Measurements from ENCODE around the gene ZNF256. TPM values are rescaled to one million over a fixed set of nuclear protein-coding genes. Genes with fewer than 3 reads are reported as not detected.

Gene ZNF256
- total RNA-seq, 6 experiments from 2014 or later = 2.8 to 3.9 (median 3.2) TPM

DNA sequence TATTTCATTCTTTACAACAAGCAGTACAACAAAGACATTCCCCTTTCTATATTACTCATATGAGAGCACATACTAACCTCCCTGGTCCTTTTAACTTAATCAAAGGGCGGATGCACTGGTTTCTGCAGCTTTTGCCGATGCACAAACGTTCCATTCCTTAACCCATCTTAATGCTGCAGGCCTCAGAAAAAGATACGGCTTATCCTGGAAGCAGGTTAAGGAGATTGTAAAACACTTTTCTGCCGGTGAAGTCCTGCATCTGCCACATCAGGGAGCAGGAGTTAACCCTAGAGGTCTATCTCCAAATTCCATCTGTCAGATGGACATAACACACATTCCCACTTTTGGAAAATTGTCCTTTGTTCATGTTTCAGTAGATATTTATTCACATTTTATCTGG is 47.2 kb downstream of the ZNF256 start:
- Mint-ChIP-seq H3K27ac (no peak overlapping the region), H3K36me3 (ENCODE audit: low read depth) (peaks cover 27% of the 10 kb centered on the region), H3K4me1 (ENCODE audit: low read depth) (peaks cover 6% of the 10 kb centered on the region), H3K9me3 (peaks cover 5% of the 10 kb centered on the region; the same call in 1 of the 2 replicates), H3K4me3 (no peak overlapping the region), H3K27me3 (ENCODE audit: insufficient read depth) (peaks cover 2% of the 10 kb centered on the region)
- DNase-seq = no peak
- TF ChIP-seq, protein P1, sequence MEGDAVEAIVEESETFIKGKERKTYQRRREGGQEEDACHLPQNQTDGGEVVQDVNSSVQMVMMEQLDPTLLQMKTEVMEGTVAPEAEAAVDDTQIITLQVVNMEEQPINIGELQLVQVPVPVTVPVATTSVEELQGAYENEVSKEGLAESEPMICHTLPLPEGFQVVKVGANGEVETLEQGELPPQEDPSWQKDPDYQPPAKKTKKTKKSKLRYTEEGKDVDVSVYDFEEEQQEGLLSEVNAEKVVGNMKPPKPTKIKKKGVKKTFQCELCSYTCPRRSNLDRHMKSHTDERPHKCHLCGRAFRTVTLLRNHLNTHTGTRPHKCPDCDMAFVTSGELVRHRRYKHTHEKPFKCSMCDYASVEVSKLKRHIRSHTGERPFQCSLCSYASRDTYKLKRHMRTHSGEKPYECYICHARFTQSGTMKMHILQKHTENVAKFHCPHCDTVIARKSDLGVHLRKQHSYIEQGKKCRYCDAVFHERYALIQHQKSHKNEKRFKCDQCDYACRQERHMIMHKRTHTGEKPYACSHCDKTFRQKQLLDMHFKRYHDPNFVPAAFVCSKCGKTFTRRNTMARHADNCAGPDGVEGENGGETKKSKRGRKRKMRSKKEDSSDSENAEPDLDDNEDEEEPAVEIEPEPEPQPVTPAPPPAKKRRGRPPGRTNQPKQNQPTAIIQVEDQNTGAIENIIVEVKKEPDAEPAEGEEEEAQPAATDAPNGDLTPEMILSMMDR (IDR thresholded peaks at IDR 0.05) = no peak

Other genes starting within 250 kb of the ZNF256 start
- gene ZNF154, start 238.5 kb downstream of the ZNF256 start, total RNA-seq (2021; fragmentation: NEBNext Ultra II Directional; extraction: Animal tissue kit (Norgen Biotek cat#: 25700)) = under 1 TPM in 4 of 6 experiments, not detected in 2; 0.11 to 0.20 (median 0.16) TPM
- gene ZNF671, start 220.1 kb downstream of the ZNF256 start, total RNA-seq (2021; fragmentation: NEBNext Ultra II Directional; extraction: Animal tissue kit (Norgen Biotek cat#: 25700)) = 1 to 10 TPM; 2.8 to 4.2 (median 3.7) TPM
- gene ZNF776, start 200.9 kb downstream of the ZNF256 start, total RNA-seq (2021; fragmentation: NEBNext Ultra II Directional; extraction: Animal tissue kit (Norgen Biotek cat#: 25700)) = 1 to 10 TPM; 5.4 to 9.3 (median 7.0) TPM
- 1 to 10 TPM; 6.4 to 8.8 (median 6.9) TPM for gene ZNF586, start 178.0 kb downstream of the ZNF256 start, total RNA-seq (2021; fragmentation: NEBNext Ultra II Directional; extraction: Animal tissue kit (Norgen Biotek cat#: 25700))
- gene ZNF552, start 132.8 kb downstream of the ZNF256 start, total RNA-seq (2021; fragmentation: NEBNext Ultra II Directional; extraction: Animal tissue kit (Norgen Biotek cat#: 25700)) = 1 to 10 TPM; 2.7 to 3.8 (median 3.0) TPM
- 10 to 100 TPM in 1 of 6 experiments, 1 to 10 TPM in 5; 7.8 to 10.7 (median 9.4) TPM for gene ZNF587B, start 117.4 kb downstream of the ZNF256 start, total RNA-seq (2021; fragmentation: NEBNext Ultra II Directional; extraction: Animal tissue kit (Norgen Biotek cat#: 25700))
- 10 to 100 TPM; 22.6 to 28.6 (median 25.3) TPM for gene ZNF587, start 97.8 kb downstream of the ZNF256 start, total RNA-seq (2021; fragmentation: NEBNext Ultra II Directional; extraction: Animal tissue kit (Norgen Biotek cat#: 25700))
- 1 to 10 TPM in 5 of 6 experiments, under 1 TPM in 1; 1.00 to 1.6 (median 1.3) TPM for gene ZNF814, start 58.7 kb downstream of the ZNF256 start, total RNA-seq (2021; fragmentation: NEBNext Ultra II Directional; extraction: Animal tissue kit (Norgen Biotek cat#: 25700))
- 10 to 100 TPM in 1 of 6 experiments, 1 to 10 TPM in 5; 6.8 to 10.3 (median 9.0) TPM for gene ZNF417, start 31.1 kb downstream of the ZNF256 start, total RNA-seq (2021; fragmentation: NEBNext Ultra II Directional; extraction: Animal tissue kit (Norgen Biotek cat#: 25700))
- gene ZNF418, start 12.3 kb downstream of the ZNF256 start, total RNA-seq (2021; fragmentation: NEBNext Ultra II Directional; extraction: Animal tissue kit (Norgen Biotek cat#: 25700)) = under 1 TPM; 0.07 to 0.81 (median 0.46) TPM
- gene C19orf18, start 26.8 kb upstream of the ZNF256 start, total RNA-seq (2021; fragmentation: NEBNext Ultra II Directional; extraction: Animal tissue kit (Norgen Biotek cat#: 25700)) = under 1 TPM in 3 of 6 experiments, not detected in 3; 0.23 to 0.59 (median 0.33) TPM
- gene ZNF606, start 55.1 kb upstream of the ZNF256 start, total RNA-seq (2021; fragmentation: NEBNext Ultra II Directional; extraction: Animal tissue kit (Norgen Biotek cat#: 25700)) = 1 to 10 TPM; 3.5 to 6.0 (median 4.9) TPM
- not detected for gene ZSCAN1, start 86.3 kb upstream of the ZNF256 start, total RNA-seq (2021; fragmentation: NEBNext Ultra II Directional; extraction: Animal tissue kit (Norgen Biotek cat#: 25700))
- gene ZNF135, start 111.6 kb upstream of the ZNF256 start, total RNA-seq (2021; fragmentation: NEBNext Ultra II Directional; extraction: Animal tissue kit (Norgen Biotek cat#: 25700)) = under 1 TPM in 2 of 6 experiments, not detected in 4; 0.07 to 0.09 TPM
- gene ZSCAN18, start 150.5 kb upstream of the ZNF256 start, total RNA-seq (2021; fragmentation: NEBNext Ultra II Directional; extraction: Animal tissue kit (Norgen Biotek cat#: 25700)) = 1 to 10 TPM in 5 of 6 experiments, under 1 TPM in 1; 0.80 to 2.8 (median 2.1) TPM
- gene ZNF329, start 203.1 kb upstream of the ZNF256 start, total RNA-seq (2021; fragmentation: NEBNext Ultra II Directional; extraction: Animal tissue kit (Norgen Biotek cat#: 25700)) = 1 to 10 TPM; 6.6 to 9.5 (median 7.9) TPM
- 10 to 100 TPM; 15.6 to 18.4 (median 17.6) TPM for gene ZNF274, start 235.4 kb upstream of the ZNF256 start, total RNA-seq (2021; fragmentation: NEBNext Ultra II Directional; extraction: Animal tissue kit (Norgen Biotek cat#: 25700))

Data from HFFc6 (cell line).